Stromal cell of bone marrow (primary cell): ENCODE data around the gene CAV1.

Experiments
- DNase-seq: peaks from one replicate; pipeline ENCODE4 v3.0.0-alpha.2; 2012; ENCODE audit warnings: low read depth

The CAV1 gene

DNA sequence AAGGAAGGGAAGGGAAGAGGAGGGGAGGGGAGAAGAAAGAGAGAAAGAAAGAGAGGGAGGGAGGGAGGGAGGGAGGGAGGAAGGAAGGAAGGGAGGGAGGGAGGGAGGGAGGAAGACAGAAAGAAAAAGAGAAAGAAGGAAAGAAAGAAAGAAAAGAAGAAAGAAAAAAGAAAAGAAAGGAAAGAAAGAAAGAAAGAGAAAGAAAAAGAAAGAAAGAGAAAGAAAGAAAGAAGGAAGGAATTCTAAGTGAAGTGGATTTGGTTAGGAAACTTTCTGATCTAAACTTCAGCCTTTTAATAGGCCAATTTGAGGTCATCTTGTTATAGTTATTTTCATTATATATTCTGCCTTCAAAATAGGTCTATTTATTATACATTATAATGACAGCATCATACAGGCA, 21.0 kb upstream of the CAV1 start:
- no peak for DNase-seq

DNA sequence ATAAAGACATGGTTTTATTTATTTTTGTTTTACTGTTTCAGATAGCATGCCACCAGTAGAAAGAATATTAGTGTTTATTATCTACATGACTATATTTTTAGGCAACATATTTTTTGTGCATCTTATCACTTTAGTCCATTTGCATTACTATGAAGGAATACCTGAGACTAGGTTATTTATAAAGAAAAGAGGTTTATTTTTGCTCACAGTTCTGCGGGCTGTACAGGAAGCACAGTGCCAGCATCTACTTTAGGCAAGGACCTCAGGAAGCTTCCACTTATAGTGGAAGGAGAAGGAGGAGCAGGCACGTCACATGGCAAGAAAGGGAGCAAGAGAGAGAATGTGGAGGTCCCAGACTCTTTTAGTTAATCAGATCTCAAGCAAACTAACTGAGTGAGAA, 19.6 kb upstream of the CAV1 start:
- DNase-seq, result no peak

DNA sequence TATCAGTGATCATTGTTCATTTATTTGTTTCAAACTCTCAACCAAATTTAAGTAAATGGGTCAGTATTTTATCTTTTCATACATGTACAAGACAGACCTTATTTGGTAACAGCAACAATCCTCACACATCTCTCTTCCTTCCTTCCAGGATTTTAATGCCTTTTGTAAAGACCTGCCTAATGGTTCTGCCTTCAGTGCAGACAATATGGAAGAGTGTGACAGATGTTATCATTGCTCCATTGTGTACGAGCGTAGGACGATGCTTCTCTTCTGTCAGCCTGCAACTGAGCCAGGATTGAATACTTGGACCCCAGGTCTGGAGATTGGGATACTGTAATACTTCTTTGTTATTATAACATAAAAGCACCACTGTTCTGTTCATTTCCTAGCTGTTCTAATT, 19.0 kb upstream of the CAV1 start:
- no peak for DNase-seq

DNA sequence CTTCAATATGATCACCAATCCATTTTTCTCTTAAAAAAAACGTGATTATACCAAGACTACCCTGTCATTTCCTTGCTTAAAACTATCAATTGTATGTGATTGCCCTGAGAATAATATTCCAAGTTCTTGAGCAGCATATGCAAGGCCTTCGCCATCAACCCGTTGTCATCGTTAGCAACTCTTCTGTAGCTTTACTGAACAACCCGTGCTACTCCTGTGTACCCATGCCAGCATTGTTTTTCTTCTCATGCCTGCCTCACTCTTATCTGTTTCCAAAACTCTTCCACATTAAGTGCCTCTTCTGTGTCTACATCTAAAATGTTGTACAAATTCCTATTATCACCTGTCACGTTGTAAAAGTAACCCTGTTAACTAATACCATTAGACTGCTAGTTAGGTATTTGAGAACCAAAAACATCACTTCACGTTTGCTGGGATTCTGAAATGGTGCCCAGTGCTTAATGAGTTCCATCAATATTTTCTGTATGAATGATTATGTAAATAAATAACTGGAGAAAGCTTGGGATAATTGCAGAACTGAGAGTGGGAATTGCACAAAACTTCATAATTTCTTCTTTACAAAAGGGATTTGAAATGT, 14.8 kb upstream of the CAV1 start:
- DNase-seq, result no peak

DNA sequence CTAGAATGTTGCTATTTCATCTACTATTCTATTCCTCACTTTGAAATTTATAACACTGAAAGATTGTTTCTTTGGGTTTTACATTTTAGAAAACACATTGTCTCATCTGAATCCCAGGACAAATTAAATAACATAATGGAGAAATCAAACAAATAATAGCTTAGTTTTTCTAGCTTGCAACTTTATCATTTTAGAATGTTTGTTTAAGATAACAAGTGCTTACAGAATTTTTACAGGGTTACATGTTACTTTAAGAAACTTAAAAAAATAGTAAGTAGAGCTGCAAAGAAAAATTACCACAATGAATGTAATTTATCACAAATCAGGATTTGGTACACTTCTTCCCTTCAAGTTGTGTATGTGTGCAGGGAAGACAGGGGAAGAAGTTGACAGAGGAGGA, 14.0 kb upstream of the CAV1 start:
- no peak for DNase-seq

DNA sequence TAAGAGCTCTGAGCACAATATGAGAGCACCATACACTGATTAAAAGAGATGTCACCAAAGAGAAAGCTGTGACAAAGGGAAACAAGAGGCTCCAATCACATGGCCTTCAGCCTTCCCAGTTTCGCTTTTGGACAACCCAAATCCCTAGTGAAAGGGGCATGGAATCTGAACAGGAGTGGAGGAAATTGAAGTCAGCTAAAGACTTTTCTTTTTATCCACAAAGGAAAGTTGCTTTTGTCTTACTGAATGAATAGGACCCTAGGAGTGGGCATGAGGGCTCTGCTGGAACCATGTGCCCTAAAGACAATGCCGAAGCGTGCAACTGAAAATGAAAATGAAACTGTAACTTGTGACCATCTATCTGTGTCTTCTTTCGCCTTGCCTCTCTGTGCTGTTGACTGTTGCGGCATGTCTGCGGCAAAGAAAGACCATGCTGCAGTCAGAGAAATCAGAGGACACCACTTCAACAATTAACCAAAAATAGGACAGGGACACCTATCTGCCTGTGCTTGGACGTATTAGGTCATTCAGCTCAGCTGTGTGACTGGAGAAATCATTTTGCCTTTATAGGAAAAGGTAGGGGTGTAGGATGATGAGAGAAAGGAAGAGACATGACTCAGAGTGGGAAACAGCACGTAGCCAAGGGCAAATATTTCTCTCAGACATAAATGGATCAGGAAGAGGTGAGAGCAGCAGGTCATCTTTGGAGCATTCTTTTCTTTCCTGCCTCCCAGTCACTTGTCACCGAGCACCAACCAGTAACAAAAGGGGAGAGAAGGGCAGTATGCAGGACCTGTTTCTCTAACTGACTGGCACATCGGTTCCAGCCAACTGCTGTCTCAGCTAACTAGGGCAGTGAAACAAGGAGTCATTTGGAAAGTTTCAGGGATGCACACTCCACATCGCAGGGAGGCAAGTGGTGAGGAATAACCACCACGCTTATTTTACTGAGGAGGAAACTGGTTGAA, 13.0 kb upstream of the CAV1 start:
- no peak for DNase-seq

DNA sequence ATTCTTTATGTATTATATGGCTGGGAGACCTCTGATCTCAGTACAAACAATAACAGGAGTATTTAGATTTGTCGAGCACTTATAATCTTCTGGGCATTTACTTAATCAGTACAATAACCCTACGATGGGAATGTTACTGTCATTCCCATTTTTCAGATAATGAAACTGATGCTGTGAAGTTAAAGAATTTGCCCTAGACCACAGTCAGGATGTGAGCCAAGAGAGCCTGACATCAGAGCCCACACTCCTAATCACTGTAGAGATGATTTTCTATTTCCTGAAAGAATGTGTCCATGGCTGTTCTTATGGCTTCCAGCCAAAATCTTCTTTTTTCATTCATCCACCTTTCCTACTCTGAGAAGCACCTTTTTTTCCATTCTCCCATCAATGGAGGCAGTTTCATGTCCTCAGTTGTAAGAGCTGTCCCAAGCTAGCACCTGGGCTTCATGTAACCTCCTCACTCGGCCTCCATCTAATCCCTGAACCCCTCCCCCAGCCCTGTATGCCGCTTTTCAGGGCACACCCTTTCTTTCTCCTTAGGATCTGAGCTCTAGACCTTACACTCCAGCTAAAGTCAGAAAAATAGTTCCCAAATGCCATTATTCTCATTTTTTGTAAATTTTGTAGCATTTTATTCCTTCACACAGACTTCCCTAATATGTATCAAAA, 12.2 kb upstream of the CAV1 start:
- DNase-seq, result no peak

DNA sequence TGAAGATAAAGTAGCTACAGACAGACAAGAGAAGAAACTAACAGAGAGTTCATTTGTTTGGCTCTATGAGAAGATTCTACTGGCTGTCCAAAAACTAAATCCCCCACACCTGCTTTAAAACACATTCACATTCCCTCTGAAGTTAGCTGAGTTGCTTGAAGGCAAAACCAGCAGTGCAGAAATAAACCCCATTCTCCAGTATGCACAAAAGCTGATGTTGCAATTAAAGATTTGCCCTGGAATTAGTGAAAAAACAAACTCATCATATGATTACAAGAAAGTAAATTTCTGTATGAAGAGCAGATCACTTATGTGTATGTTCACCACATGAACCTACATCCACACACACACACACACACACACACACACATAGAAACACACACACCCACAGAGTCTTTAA, 9.3 kb upstream of the CAV1 start:
- DNase-seq, result no peak

DNA sequence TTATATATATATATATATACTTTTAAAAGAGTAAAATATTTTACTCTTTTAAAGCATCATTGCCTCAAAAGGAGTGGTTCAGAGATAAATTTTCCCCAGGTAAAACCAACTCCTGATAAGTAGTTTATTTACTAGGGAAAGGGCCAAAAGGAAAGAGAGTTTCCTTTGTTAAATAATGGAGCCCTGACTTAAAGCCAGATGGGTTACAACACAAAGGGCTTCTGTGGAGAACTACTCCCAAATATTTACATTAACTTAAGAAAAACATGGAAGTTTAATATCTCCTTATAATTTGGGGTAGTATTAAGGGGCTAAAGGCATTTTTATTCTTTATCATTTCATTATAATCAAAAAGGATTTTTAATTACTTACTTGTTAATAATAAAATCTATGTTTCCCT, 8.5 kb upstream of the CAV1 start:
- no peak for DNase-seq

DNA sequence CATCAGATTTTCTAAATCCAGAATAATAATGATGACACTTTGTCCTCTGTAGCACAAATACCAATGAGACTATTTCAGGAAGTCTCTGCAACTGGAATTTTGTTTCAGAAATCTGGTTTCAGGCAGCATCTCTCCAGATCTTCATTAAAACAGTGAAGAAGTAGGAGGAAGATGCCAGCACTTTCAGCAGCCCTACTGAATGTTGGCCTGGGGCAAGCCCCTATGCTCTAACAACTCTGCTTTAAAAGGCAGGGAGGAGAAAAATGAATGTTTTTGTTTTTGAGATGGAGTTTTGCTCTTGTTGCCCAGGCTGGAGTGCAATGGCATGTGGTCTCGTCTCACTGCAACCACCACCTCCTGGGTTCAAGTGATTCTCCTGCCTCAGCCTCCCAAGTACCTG, 7.2 kb upstream of the CAV1 start:
- DNase-seq, result no peak

DNA sequence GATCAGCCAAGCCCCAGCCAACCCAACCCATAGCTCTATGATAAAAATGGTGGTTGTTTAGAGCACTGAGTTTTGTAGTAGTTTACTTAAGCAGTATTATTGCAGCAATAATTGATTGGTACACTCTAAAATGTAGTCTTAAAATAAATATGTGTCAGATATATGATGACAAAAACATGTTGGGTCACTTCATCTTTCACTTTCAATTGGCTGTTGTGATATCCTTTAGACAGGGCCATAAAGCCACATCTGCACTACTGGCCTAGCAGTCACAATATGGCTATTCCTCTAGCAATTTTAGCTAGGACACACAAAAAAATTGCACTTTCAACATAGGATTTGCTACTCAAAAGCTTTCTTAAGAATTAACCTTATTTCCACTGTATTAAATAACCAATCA, 5.9 kb upstream of the CAV1 start:
- DNase-seq, result no peak

DNA sequence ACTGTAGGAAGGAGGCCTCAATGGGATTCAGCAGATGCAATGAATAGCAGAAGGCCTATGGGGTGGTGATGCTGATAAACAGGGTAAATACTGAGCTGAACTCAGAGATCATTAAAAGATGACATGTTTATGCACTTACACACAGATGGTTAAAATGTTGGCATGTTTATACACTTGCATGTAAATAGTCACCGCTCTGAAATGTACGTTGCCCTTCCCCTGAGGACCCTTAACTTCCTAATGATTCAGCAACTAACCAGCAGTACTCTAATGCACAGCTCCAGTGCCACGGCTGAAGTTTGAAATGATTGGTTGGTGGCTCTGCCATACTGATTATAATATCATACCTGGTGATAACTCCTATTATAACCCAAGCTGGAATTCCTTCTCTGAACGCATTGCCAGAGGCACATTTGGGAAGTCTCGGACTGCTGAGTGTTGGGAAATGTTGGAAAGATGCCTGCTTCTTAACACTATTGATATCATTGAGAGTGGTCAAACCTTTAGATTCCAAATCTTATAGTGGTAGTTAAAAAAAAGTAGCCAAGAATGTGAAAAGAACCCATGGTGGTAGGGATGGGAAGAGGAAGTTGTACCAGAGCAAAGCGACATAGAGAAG, 3.7 kb upstream of the CAV1 start:
- DNase-seq, result no peak

DNA sequence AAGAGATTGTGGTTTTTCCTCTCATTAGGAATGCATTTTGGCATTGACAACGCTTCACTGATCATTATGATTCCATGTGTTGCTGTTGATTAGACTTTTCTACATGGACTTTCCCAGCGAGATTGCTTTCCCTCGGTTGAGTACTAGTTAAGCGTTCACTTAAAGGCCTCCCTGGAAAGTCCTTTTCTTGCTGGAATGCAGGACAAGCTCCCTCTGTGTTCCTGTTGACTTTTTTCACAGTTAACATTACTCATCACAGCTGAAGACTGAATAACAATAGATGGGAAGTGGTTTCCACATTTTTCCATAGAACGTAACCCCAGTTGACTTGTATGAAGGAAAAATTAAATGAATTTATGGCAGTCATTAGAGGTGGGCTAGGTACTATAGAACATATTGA, 2.6 kb upstream of the CAV1 start:
- DNase-seq, result peak; percentile 62

DNA sequence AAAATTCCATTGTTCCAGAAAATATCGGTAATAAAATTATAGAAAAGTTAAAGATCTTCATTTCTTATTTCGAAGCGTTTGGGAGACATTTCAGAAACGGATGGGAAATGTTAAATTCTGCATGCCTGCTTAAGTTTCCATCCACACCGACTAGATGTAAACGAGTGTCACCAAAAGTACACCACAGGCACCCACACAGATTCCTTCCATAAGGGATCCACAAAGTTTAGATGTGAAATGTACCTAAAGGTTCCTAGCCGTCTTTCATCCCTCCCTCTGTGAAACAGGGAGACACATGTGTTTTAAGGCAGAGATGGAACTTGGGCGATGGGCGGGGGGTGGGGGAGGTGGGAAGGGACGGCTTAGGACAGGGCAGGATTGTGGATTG, 621 bp upstream of the CAV1 start:
- DNase-seq, result no peak

DNA sequence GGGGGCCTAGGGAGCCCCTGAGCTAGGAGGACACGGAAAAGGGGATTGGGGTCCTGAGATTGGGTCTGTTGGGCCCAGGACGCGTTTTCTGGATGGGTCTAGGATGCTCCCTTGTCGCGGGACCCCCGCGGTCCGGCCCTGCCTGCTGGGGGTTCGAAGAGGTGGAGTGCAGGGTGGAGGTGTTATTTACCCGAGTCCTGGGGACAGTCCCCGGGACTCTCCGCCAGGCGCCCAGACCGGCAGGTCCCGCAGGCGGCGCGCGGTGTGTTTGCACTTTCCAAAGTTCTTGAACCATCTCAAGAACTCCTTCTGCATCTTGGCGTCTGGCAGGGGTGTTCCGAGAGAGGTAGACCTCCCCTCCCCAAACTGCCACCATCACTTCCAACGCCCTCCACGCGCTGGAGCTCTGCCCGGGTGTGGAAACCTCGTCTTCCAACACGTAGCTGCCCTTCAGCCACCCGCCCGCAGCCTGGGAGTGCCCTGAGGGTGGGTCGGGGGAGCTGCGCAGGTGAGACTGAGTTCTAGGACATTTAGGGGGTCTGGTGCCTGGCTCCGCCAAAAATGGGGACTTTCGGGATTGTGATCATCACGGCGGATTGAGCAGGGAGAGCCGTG, 569 bp downstream of the CAV1 start:
- DNase-seq, result no peak

DNA sequence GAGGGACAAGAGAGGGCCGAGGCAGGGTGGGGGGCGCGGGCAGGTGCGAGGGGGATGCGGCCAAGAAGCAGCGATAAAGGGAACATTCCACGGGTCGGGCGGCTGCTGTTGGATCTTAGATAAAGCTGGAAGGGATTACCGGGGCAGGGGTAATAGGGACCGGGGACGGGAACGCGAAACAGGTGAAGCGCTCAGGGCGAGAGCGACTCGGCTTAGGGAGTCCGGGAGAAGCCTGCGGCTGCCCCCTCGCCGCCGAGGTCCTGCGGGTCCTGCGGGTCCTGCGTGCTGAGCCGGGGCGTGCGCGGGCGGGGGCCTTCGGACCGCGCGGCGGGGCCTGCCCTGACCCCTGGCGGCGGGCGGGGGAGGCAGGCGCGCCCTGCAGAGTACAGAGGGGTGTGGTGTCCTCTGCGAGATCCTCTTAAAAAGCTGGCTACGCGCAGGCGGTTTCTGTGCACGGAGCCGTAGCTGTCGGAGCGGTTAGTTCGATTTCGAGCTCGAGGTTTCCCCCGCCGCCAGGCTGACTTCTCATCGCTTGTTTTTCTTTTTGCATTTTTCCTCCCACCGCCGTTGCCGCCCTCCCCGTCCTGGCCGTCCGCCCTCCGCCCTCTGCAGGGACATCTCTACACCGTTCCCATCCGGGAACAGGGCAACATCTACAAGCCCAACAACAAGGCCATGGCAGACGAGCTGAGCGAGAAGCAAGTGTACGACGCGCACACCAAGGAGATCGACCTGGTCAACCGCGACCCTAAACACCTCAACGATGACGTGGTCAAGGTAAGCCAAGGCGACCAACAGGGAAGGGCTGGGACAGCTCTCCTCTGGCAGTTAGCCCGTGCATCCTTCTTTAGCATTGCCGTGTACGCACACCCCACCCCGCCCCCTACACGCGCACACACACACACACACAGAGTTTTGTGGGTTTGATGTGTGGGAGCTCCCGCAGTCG, 1.4 kb downstream of the CAV1 start:
- peak; percentile 79 for DNase-seq

DNA sequence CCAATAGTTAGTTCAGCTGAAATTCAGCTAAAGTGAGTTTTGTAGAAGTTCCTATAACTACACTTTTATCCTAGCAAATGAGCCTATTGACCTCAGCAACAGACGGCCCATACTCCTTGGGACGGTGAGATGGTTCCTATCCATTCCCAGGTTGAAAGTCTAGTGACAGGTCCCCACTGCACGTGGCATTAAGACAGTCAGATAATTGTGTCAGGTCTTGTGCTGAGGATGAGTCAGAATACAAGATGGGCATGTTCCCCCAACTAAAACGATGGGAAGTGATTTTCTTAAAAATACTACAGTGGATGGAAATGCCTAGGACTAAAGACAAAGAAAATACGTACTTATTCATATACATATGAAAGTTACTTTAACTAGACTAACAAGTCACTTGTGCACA, 2.1 kb downstream of the CAV1 start:
- DNase-seq, result no peak

DNA sequence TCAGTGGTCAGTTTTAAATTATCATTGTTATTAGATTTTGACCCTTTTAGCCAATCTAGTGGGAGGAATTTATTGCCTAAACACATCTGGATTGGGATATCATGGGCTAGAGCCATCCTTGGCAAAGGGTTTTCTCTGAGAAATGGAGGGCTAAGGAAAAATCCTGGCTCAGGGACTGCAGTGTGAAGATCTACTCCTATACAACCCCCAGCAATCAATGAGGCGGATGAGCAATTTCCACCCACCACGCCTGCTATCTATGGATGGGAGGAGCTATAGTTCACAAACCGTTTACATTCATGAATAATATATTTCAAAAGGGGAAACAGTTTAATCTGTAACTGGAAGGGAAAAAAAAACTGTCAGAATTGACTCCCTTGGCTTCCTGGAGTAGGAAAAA, 2.7 kb downstream of the CAV1 start:
- no peak for DNase-seq

DNA sequence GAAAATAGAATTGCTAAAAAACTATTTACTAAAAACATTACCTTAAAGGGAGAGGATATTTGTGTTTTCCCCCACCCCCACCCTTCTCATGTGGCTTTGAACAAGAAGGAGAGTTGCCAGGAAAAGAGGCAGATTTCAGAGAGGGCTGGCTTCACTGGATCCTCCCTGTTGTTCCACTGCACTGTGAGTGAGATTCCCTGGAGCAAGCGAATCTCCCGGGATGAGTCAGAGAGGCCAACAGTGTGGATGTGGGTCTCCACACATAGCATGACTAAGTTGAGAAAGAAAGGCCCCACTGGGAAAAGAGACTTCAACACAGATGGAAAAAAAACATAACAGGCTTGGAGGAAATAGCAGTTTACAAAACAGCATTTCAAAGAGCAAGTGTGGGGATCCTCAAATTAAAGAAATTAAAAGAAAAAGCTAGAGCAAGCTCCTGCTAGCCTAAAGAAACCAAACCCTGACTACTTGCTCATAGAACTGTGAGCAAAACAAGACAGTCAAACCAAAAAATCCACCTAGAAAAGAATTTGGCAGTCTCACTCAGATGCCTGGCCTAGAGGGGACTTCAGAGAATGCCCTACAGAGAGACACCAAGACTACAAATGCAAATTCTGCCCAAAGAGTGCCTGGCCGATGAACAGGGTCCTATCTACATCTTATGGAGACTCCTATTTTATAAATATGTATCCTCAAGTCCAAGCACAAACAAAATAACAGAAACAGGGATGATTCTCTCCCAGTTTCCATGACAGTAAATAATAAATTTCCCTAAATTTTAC, 3.4 kb downstream of the CAV1 start:
- peak; percentile 99 for DNase-seq

DNA sequence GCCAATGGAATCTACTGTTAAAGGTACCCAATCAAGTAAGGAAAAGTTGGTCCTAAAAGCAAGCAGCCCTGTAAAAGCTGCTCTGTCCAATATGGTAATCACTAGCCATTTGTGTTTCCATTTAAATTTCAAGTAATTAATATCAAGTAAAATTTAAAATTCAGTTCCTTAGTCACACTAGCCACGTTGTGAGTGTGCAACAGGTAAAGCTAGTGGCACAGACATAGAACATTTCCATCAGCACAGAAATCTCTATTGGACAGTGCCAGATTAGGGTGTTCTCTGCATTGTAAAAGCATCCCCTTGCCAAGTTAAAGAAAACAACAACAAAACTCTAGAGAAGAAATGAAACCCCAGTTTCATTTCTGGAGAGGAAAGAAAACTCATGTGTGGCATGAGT, 4.4 kb downstream of the CAV1 start:
- no peak for DNase-seq
